H1 (cell line): ENCODE data around the gene ZNF674. TPM values are rescaled to one million over a fixed set of nuclear protein-coding genes. Genes with fewer than 3 reads are reported as not detected.

Experiments
- CTCF ChIA-PET: fragments of 300-600 bp; sonication (Branson Sonifier 250); formaldehyde crosslinking; loops from one replicate; lab custom pipeline; 2021; ENCODE audit not compliant: partially characterized antibody; lab: Charles Lee
- POLR2A ChIA-PET: fragments of 300-600 bp; sonication (Branson Sonifier 250); formaldehyde crosslinking; loops from one replicate; lab custom pipeline; 2021; ENCODE audit warnings: inconsistent platforms; ENCODE audit not compliant: partially characterized antibody; lab: Charles Lee
- DNase-seq, 2 experiments: peaks; one replicate each; pipeline versions ENCODE4 v3.0.0 to v3.0.0-alpha.2; 2010 to 2022; ENCODE audit warnings: low spot score in 2 of 2, low read depth in 1 of 2, mixed read lengths in 1 of 2
- FAIRE-seq: peaks from 2 replicates; lab custom pipeline; 2011; peaks lifted over from hg19 to GRCh38; lab: Jason Lieb, UNC
- H2AFZ ChIP-seq: 2 replicates; pipeline ENCODE4 v1.8.1; 2012; ENCODE audit warnings: low read length, inconsistent platforms
- H2AK5ac ChIP-seq: 2 replicates; pipeline ENCODE4 v1.6.1; 2013; ENCODE audit warnings: low read depth, low read length
- H2BK120ac ChIP-seq: replicated peaks from 2 replicates; pipeline ENCODE3; 2013; ENCODE audit warnings: low read depth, low read length, inconsistent platforms
- H2BK12ac ChIP-seq: 2 replicates; pipeline ENCODE4 v1.6.1; 2013; ENCODE audit warnings: low read depth, low read length
- H2BK15ac ChIP-seq: 2 replicates; pipeline ENCODE4 v1.6.1; 2013; ENCODE audit warnings: low read length
- H2BK20ac ChIP-seq: 2 replicates; pipeline ENCODE4 v1.6.1; 2013; ENCODE audit warnings: low read length
- H2BK5ac ChIP-seq: 2 replicates; pipeline ENCODE4 v1.6.1; 2013; ENCODE audit warnings: low read depth, low read length
- H3K14ac ChIP-seq: 2 replicates; pipeline ENCODE4 v1.6.1; 2013; ENCODE audit warnings: inconsistent platforms; ENCODE audit not compliant: insufficient read length
- H3K18ac ChIP-seq: 2 replicates; pipeline ENCODE4 v1.6.1; 2013; ENCODE audit warnings: low read length; ENCODE audit errors: extremely low read depth
- H3K23ac ChIP-seq: 2 replicates; pipeline ENCODE4 v1.6.1; 2013; ENCODE audit warnings: inconsistent platforms; ENCODE audit not compliant: insufficient read length
- H3K23me2 ChIP-seq: 2 replicates; pipeline ENCODE4 v1.6.1; 2013; ENCODE audit warnings: low read depth, low read length
- H3K27ac ChIP-seq: 2 replicates; pipeline ENCODE4 v1.6.1; 2011; ENCODE audit warnings: low read depth, low read length, inconsistent platforms
- H3K27me3 ChIP-seq, 4 experiments: replicated peaks in 1 of 4; 1 replicate in 1 of 4; 2 replicates in 3 of 4; pipeline versions ENCODE4 v1.6.1 to v1.8.1; 2011 to 2013; ENCODE audit warnings: low read length in 3 of 4, mild to moderate bottlenecking in 3 of 4, inconsistent platforms in 2 of 4, mixed read lengths in 2 of 4, moderate library complexity in 1 of 4; ENCODE audit not compliant: control insufficient read depth in 3 of 4, insufficient read depth in 3 of 4; ENCODE audit errors: extremely low read depth in 1 of 4
- H3K36me3 ChIP-seq, 4 experiments: 2 replicates each; pipeline versions ENCODE4 v1.6.1 to v1.8.1; 2011 to 2013; ENCODE audit warnings: mild to moderate bottlenecking in 4 of 4, low read length in 3 of 4, moderate library complexity in 2 of 4, control low read depth in 1 of 4, inconsistent platforms in 1 of 4; ENCODE audit not compliant: insufficient read depth in 4 of 4, control insufficient read depth in 2 of 4
- H3K4ac ChIP-seq: replicated peaks from 2 replicates; pipeline ENCODE3; 2013; ENCODE audit warnings: low read length, low read depth, mixed read lengths, inconsistent platforms; ENCODE audit not compliant: insufficient read length
- H3K4me1 ChIP-seq, 4 experiments: replicated peaks in 1 of 4; 1 replicate in 1 of 4; 2 replicates in 3 of 4; pipeline versions ENCODE4 v1.6.1 to v1.8.1; 2011 to 2013; ENCODE audit warnings: low read length in 3 of 4, inconsistent platforms in 2 of 4, mixed read lengths in 1 of 4; ENCODE audit not compliant: insufficient read depth in 4 of 4, control insufficient read depth in 3 of 4
- H3K4me2 ChIP-seq, 2 experiments: 2 replicates each; pipeline versions ENCODE4 v1.6.1 to v1.8.1; 2011 to 2013; ENCODE audit warnings: low read depth in 2 of 2, low read length in 2 of 2, control low read depth in 1 of 2, inconsistent platforms in 1 of 2, mild to moderate bottlenecking in 1 of 2; ENCODE audit not compliant: insufficient read depth in 1 of 2
- H3K4me3 ChIP-seq, 4 experiments: fragments of 200-600, 300-600 bp in 1 of 4; sonication (generic), shearing (Covaris generic), sonication (Bioruptor Twin) in 1 of 4; 2 replicates each; pipeline versions ENCODE4 v1.5.1 to v1.8.1; 2011 to 2016; ENCODE audit warnings: low read length in 4 of 4, low read depth in 3 of 4, control low read depth in 2 of 4, inconsistent platforms in 2 of 4, mild to moderate bottlenecking in 2 of 4, mixed read lengths in 1 of 4, moderate library complexity in 1 of 4; ENCODE audit not compliant: insufficient read depth in 2 of 4; ENCODE audit errors: extremely low read depth in 1 of 4
- H3K56ac ChIP-seq: replicated peaks from 2 replicates; pipeline ENCODE3; 2013; ENCODE audit warnings: low read depth, mild to moderate bottlenecking, mixed read lengths, low read length, inconsistent platforms; ENCODE audit not compliant: insufficient read length
- H3K79me1 ChIP-seq: 2 replicates; pipeline ENCODE4 v1.6.1; 2013; ENCODE audit warnings: low read depth, low read length, control low read depth
- H3K79me2 ChIP-seq, 2 experiments: 2 replicates each; pipeline versions ENCODE4 v1.6.1 to v1.8.1; 2012 to 2013; ENCODE audit warnings: low read length in 2 of 2, mild to moderate bottlenecking in 2 of 2, inconsistent platforms in 1 of 2; ENCODE audit not compliant: insufficient read depth in 2 of 2, control insufficient read depth in 1 of 2
- H3K9ac ChIP-seq, 4 experiments: replicated peaks in 1 of 4; 1 replicate in 1 of 4; 2 replicates in 3 of 4; pipeline versions ENCODE4 v1.6.1 to v1.8.1; 2011 to 2013; ENCODE audit warnings: low read depth in 3 of 4, low read length in 3 of 4, control low read depth in 2 of 4, mild to moderate bottlenecking in 2 of 4, moderate library complexity in 2 of 4, inconsistent platforms in 1 of 4; ENCODE audit errors: extremely low read depth in 1 of 4
- H3K9me3 ChIP-seq, 2 experiments: 2 replicates each; pipeline versions ENCODE4 v1.6.1 to v1.8.1; 2012 to 2013; ENCODE audit warnings: mild to moderate bottlenecking in 2 of 2, moderate library complexity in 2 of 2, control low read depth in 1 of 2, inconsistent platforms in 1 of 2, low read depth in 1 of 2, low read length in 1 of 2, mixed read lengths in 1 of 2; ENCODE audit not compliant: insufficient read depth in 2 of 2
- H4K20me1 ChIP-seq, 2 experiments: replicated peaks in 1 of 2; 2 replicates each; pipeline versions ENCODE3 to v1.8.1; 2011 to 2013; ENCODE audit warnings: inconsistent platforms in 2 of 2, low read length in 2 of 2, mild to moderate bottlenecking in 1 of 2; ENCODE audit not compliant: insufficient read depth in 2 of 2, control insufficient read depth in 1 of 2
- H4K5ac ChIP-seq: 2 replicates; pipeline ENCODE4 v1.6.1; 2013; ENCODE audit warnings: low read length, low read depth, mixed read lengths, inconsistent platforms; ENCODE audit not compliant: insufficient read length
- H4K8ac ChIP-seq: 2 replicates; pipeline ENCODE4 v1.8.0; 2013; ENCODE audit warnings: mild to moderate bottlenecking, moderate library complexity, low read length, inconsistent platforms; ENCODE audit not compliant: insufficient read depth; ENCODE audit errors: extremely low read depth
- H4K91ac ChIP-seq: replicated peaks from 2 replicates; pipeline ENCODE3; 2013; ENCODE audit warnings: low read length, mixed read lengths, inconsistent platforms; ENCODE audit not compliant: insufficient read length
- EGR1 ChIP-seq: IDR thresholded peaks from 2 replicates; pipeline ENCODE4 v1.6.1; 2011; ENCODE audit warnings: low read depth, low read length, borderline replicate concordance
- GTF2F1 ChIP-seq: IDR thresholded peaks from 2 replicates; pipeline ENCODE4 v1.6.1; 2012; ENCODE audit warnings: low read depth, low read length, improper control_type of control experiment, borderline replicate concordance
- HDAC2 ChIP-seq, 2 experiments: fragments of 300-600 bp in 1 of 2; sonication (generic) in 1 of 2; IDR thresholded peaks; 2 replicates each; pipeline ENCODE4 v1.6.1; 2011 to 2012; ENCODE audit warnings: low read depth in 2 of 2, low read length in 2 of 2, mild to moderate bottlenecking in 2 of 2, moderate library complexity in 2 of 2, borderline replicate concordance in 1 of 2, inconsistent platforms in 1 of 2
- KDM1A ChIP-seq: fragments of 200-600, 300-600 bp; sonication (generic); IDR thresholded peaks from 2 replicates; pipeline ENCODE4 v1.7.1; 2016; ENCODE audit warnings: mild to moderate bottlenecking, low read length, borderline replicate concordance
- KDM4A ChIP-seq: IDR thresholded peaks from one replicate; pipeline ENCODE4 v1.7.1; 2012; ENCODE audit warnings: low read depth, mild to moderate bottlenecking, moderate library complexity, low read length, inconsistent platforms; ENCODE audit not compliant: severe bottlenecking
- NRF1 ChIP-seq: IDR thresholded peaks from 2 replicates; pipeline ENCODE4 v1.6.1; 2011; ENCODE audit warnings: mild to moderate bottlenecking, low read depth, low read length, improper control_type of control experiment
- POLR2A ChIP-seq, 2 experiments: IDR thresholded peaks; 1 replicate in 1 of 2; 2 replicates in 1 of 2; pipeline ENCODE4 v1.6.1; 2011; ENCODE audit warnings: low read depth in 2 of 2, low read length in 2 of 2, mild to moderate bottlenecking in 2 of 2; ENCODE audit errors: control extremely low read depth in 1 of 2
- POU5F1 ChIP-seq: IDR thresholded peaks from 2 replicates; pipeline ENCODE4 v1.6.1; 2011; ENCODE audit warnings: low read depth, mild to moderate bottlenecking, low read length, moderate library complexity
- RNF2 ChIP-seq: fragments of 200-900, 300-1000 bp; sonication (generic); IDR thresholded peaks from 2 replicates; pipeline ENCODE4 v1.7.1; 2016; ENCODE audit warnings: borderline replicate concordance, low read depth, mild to moderate bottlenecking, antibody characterized with exemption, low read length; ENCODE audit not compliant: poor library complexity, severe bottlenecking; ENCODE audit errors: missing control alignments
- RXRA ChIP-seq: IDR thresholded peaks from 2 replicates; pipeline ENCODE4 v1.6.1; 2011; ENCODE audit warnings: low read depth, mild to moderate bottlenecking, low read length, moderate library complexity; ENCODE audit not compliant: insufficient read depth
- TAF1 ChIP-seq: IDR thresholded peaks from 2 replicates; pipeline ENCODE4 v1.6.1; 2011; ENCODE audit warnings: mild to moderate bottlenecking, low read depth, low read length
- TBP ChIP-seq: IDR thresholded peaks from 2 replicates; pipeline ENCODE4 v1.6.1; 2011; ENCODE audit warnings: low read depth, low read length, improper control_type of control experiment
- TCF12 ChIP-seq: IDR thresholded peaks from 2 replicates; pipeline ENCODE4 v1.6.1; 2011; ENCODE audit warnings: low read depth, mild to moderate bottlenecking, low read length
- ZNF274 ChIP-seq: IDR thresholded peaks from 2 replicates; pipeline ENCODE4 v1.7.0; 2012; ENCODE audit warnings: low read length, borderline replicate concordance; ENCODE audit errors: extremely low read depth
- WGBS, 2 experiments: shearing (Covaris generic) in 1 of 2; methylation state at CpG; one replicate each; pipeline versions ENCODE4 v1.1.6 to v1.1.7; 2013 to 2015; ENCODE audit warnings: low lambda C conversion rate in 2 of 2, mixed read lengths in 2 of 2, inconsistent platforms in 1 of 2, low coverage in 1 of 2, missing lambda C conversion rate in 1 of 2; ENCODE audit not compliant: insufficient replicate concordance in 2 of 2, insufficient coverage in 1 of 2, insufficient read length in 1 of 2; ENCODE audit errors: extremely low coverage in 1 of 2, missing lambda C conversion rate in 1 of 2; 5-methylcytosine and 5-hydroxymethylcytosine counted together
- polyA plus RNA-seq, 7 experiments: library from polyadenylated mRNA; depleted of rRNA in 3 of 7; stranded (reverse) in 5 of 7; unstranded in 2 of 7; fragments of >200 nt in 5 of 7; fragments of 200-250 nt in 2 of 7; gene quantifications; 1 replicate in 5 of 7; 2 replicates in 1 of 7; 4 replicates in 1 of 7; pipeline versions ENCODE4 v1.2.1 to v1.2.3, GENCODE V29; 2011 to 2013; ENCODE audit warnings: missing spikeins in 2 of 7, mixed read lengths in 2 of 7
- total RNA-seq: library from RNA; stranded (reverse); fragmentation: NEBNext Ultra II Directional; extraction: Animal tissue kit (Norgen Biotek cat#: 25700); gene quantifications from 2 replicates; pipeline ENCODE4 v1.2.1, GENCODE V29; 2021

The ZNF674 gene
- total and polyA plus RNA-seq, 2 of the 8 experiments (the other 6 are each of a cell fraction or from before 2014, with no cell fraction given): 2.0 to 7.4 TPM

DNA sequence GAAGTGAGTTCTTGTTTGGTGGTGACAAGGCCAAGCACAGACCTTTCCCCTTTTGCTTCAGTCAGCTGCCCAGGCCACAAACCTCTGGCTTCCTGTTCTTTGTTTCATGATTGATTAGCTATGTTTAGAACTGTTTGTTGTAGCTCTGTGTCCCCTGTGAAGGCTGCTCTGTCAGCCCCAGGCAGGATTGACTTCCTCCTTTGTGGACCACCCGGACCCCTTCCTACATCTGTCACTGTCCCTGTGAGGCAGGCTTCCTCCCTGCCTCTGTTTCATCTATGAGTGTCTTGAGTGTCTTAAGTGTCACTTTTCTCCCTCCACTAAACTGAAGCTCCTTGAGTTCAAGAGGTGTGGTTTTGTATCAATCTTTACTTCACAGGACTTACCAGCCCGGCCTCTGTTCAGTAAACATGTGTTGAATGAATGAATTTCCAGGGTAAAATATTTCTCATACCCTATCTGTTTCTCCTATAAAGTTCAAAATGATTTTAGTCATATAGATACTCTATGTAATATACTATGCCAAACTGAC, 83.5 kb downstream of the ZNF674 start:
- DNase-seq (no peak), FAIRE-seq (no peak)
- Histone ChIP-seq H2BK15ac (no peak overlapping the region), H4K8ac (no peak overlapping the region), H4K20me1 (no peaks in the 10 kb centered on the region), H3K23ac (no peak overlapping the region), H4K5ac (no peak overlapping the region), H3K23me2 (no peaks in the 10 kb centered on the region), H3K36me3 (peaks cover 0 to 9% (median 3%) of the 10 kb centered on the region in 4 experiments; a peak in 3 of 8 replicates), H2BK20ac (no peak overlapping the region), H3K18ac (no peak overlapping the region), H3K4ac (no peak overlapping the region), H3K27me3 (no peaks in the 10 kb centered on the region), H3K4me1 (no peaks in the 10 kb centered on the region; a peak in 1 of 7 replicates), H2AFZ (no peak overlapping the region), H2BK120ac (no peak overlapping the region), H3K9ac (no peak overlapping the region), H3K79me1 (no peaks in the 10 kb centered on the region), H3K4me2 (no peak overlapping the region), H3K4me3 (no peak overlapping the region), H3K27ac (no peak overlapping the region), H3K9me3 (no peaks in the 10 kb centered on the region), H3K79me2 (no peaks in the 10 kb centered on the region), H3K14ac (no peak overlapping the region), H4K91ac (no peak overlapping the region), H2BK12ac (no peak overlapping the region), H2BK5ac (no peak overlapping the region), H2AK5ac (no peak overlapping the region), H3K56ac (no peak overlapping the region)
- CTCF ChIA-PET: no interaction called here
- WGBS, 2 experiments: 86% methylated on average over 2 of the region's 2 CpGs; no CpG with 5 or more reads in 1 of the 2 experiments
- POLR2A ChIA-PET: interaction anchor here (1.2 kb wide), 1 partner anchor 16 kb away, joined by 4 read pairs; no protein-coding TSS in a partner anchor
- no peak for TF ChIP-seq TCF12
- TF ChIP-seq EGR1: no peak
- TF ChIP-seq POLR2A (IDR thresholded peaks at IDR 0.05; ENCODE audit: control extremely low read depth in 1 of 2, low read depth in 2 of 2, low read length in 2 of 2): no peak
- no peak for TF ChIP-seq TBP
- TF ChIP-seq GTF2F1: no peak
- TF ChIP-seq KDM1A: no peak
- no peak for TF ChIP-seq NRF1
- no peak for TF ChIP-seq ZNF274
- TF ChIP-seq POU5F1: no peak
- no peak for TF ChIP-seq HDAC2 (IDR thresholded peaks at IDR 0.05; ENCODE audit: borderline replicate concordance in 1 of 2, low read depth in 2 of 2, low read length in 2 of 2)
- TF ChIP-seq RNF2: no peak
- TF ChIP-seq RXRA: no peak
- no peak for TF ChIP-seq KDM4A
- no peak for TF ChIP-seq TAF1
